Renal pelvis (tissue), 4 donors: Measurements from ENCODE around the gene PPP1R18. TPM values are rescaled to one million over a fixed set of nuclear protein-coding genes. Genes with fewer than 3 reads are reported as not detected.
"Not testable (repeated sequence)": the region's sequence is repeated elsewhere in the genome, so short reads cannot be mapped to it uniquely, and the experiment has no call there.

Experiments used
- DNase-seq: peaks from one replicate; pipeline ENCODE4 v3.0.0-alpha.2; 2013
- polyA plus RNA-seq, 3 donors: library from polyadenylated mRNA; unstranded; fragments of 120-200 nt; gene quantifications; one replicate each; pipeline ENCODE4 v1.2.1, GENCODE V29; 2013; ENCODE audit not compliant: insufficient read length in 3 of 3

PPP1R18 gene
- polyA plus RNA-seq, 3 donors: 33.7 to 42.6 (median 37.4) TPM

- peak; percentile 78 for DNase-seq
Observed at GRCh38 chr6:30722280-30723112, 36.1 kb upstream of the PPP1R18 start.

GRCh38 chr6:30722025-30722279, 35.5 kb upstream of the PPP1R18 start:
- not testable (repeated sequence) for DNase-seq

GRCh38 chr6:30721198-30722024, 35.0 kb upstream of the PPP1R18 start:
- DNase-seq: peak; percentile 93

- DNase-seq: no peak
Observed at GRCh38 chr6:30720738-30721197, 34.3 kb upstream of the PPP1R18 start.

- peak; percentile 98 for DNase-seq
Observed at GRCh38 chr6:30719791-30720737, 33.6 kb upstream of the PPP1R18 start, which contains the start of gene TUBB. Gene TUBB, plus strand, starts transcription at chr6:30720352. Its CDS starts 155 bp downstream, at chr6:30720507.

- DNase-seq: no peak
Observed at GRCh38 chr6:30719356-30719755, 32.9 kb upstream of the PPP1R18 start.

- not testable (repeated sequence) for DNase-seq
Observed at GRCh38 chr6:30717845-30718720, 31.6 kb upstream of the PPP1R18 start.

GRCh38 chr6:30717129-30717844, 30.8 kb upstream of the PPP1R18 start, which contains the start of gene MDC1:
Gene MDC1, minus strand, starts transcription at chr6:30717281. Its CDS starts 2,106 bp downstream, at chr6:30715175.
- peak; percentile 100 for DNase-seq

- DNase-seq: no peak
Observed at GRCh38 chr6:30716879-30717128, 30.4 kb upstream of the PPP1R18 start.

GRCh38 chr6:30714263-30714662, 27.8 kb upstream of the PPP1R18 start:
- DNase-seq: no peak

- DNase-seq: no peak
Observed at GRCh38 chr6:30712441-30712945, 26.0 kb upstream of the PPP1R18 start.

GRCh38 chr6:30711758-30712380, 25.4 kb upstream of the PPP1R18 start:
- DNase-seq: no peak

GRCh38 chr6:30709101-30709868, 22.8 kb upstream of the PPP1R18 start:
- DNase-seq: no peak

GRCh38 chr6:30707281-30707850, 20.9 kb upstream of the PPP1R18 start:
- DNase-seq: no peak

- DNase-seq: no peak
Observed at GRCh38 chr6:30705620-30706019, 19.2 kb upstream of the PPP1R18 start.

- DNase-seq: no peak
Observed at GRCh38 chr6:30703821-30704220, 17.4 kb upstream of the PPP1R18 start.

- DNase-seq: no peak
Observed at GRCh38 chr6:30703011-30703410, 16.6 kb upstream of the PPP1R18 start.

- DNase-seq: no peak
Observed at GRCh38 chr6:30700340-30700739, 13.9 kb upstream of the PPP1R18 start.
